Measurements from ENCODE around the gene REEP6.
"Not testable (repeated sequence)": the region's sequence is repeated elsewhere in the genome, so short reads cannot be mapped to it uniquely, and the experiment has no call there.

Gene REEP6

DNA sequence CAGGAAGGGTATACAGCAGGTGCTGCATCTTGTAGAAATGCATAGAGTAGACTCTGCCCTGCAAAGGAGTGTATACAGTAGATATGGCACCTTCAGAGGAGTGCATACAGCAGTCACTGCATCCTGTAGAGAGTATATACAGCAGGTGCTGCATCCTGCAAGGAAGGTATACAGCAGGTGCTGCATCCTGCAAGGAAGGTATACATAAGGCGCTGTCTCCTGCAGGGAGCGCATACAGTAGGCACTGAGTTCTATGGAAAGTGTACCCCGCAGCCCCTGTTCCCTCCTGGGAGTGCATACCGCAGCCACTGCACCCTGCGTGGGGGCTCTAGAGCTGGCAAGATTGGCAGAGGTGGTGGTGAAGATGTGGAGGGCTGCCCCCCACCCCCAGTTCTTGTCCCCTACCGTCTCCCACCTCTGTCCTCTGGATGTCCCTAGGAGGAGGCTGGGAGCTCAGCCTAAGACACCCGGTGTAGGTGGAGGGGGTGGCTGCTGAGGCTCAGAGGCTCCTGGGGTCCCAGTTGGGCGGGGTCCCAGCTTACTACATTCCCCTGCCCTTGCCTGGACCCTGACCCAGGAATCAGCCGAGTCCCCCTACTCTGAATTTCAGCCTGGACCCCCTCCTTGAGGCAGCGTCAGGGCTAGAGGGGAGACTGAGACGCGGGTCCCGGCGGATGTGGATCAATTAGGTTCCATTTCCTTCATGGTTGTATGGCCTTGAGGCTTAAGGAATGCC is 24.2 kb downstream of the REEP6 start:
- DNase-seq (ENCODE audit: low spot score) = no peak
- TF ChIP-seq CTCF (IDR thresholded peaks at IDR 0.05; ENCODE audit: extremely low read depth, missing control alignments) = no peak

GRCh38 chr19:1516395-1516753 is 25.4 kb downstream of the REEP6 start:
- no peak for TF ChIP-seq CTCF (IDR thresholded peaks at IDR 0.05; ENCODE audit: extremely low read depth, missing control alignments)
- DNase-seq (ENCODE audit: low spot score) = no peak

GRCh38 chr19:1518471-1518870 is 27.5 kb downstream of the REEP6 start:
- no peak for DNase-seq (ENCODE audit: low spot score)
- TF ChIP-seq CTCF (IDR thresholded peaks at IDR 0.05; ENCODE audit: extremely low read depth, missing control alignments) = no peak

DNA sequence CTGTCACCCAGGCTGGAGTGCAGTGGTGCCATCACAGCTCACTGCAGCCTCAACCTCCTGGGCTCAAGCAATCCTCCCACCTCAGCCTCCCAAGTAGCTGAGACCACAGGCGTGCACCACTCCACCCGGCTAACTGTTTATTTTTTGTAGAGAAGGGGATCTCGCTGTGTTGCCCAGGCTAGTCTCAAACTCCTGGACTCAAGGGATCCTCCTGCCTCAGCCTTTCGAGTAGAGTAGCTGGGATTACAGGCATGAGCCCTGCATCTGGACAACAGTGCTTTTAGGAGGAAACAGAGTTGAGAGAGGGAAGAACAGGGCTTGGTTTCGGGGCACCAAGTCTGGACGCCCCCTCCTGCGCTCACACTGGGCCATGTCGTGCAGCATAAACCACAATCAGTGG is 28.8 kb downstream of the REEP6 start:
- not testable (repeated sequence) for DNase-seq (ENCODE audit: low spot score)

DNA sequence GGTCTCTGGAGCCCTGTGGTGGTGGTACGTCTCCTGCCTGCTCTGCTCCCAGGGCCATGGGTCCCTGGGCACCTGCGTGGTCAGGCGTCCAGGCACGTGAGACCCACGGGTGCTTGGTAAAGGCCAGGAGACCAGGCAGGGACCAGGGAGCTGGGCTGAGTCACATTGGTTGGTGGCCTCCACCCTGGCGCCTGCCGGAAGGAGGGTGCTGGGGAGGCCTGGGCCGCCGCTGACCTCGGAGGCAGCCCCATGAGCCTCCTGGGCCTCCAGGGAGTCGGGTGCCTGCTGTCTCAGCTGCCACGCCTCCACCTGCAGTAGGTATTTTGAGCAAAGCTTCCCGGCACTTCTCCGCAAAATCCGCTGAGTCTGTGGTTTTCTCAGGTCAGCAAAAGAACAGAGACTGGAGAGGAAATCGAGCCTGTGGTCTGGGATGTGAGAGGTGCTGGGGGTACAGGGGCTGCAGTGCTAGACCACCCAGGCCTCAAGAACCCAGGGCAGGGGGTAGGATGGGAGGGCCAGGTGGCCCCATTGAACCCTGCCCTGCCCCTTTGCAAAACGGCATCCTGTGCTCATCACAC is 29.3 kb downstream of the REEP6 start:
- DNase-seq (ENCODE audit: low spot score) = no peak
- no peak for TF ChIP-seq CTCF (IDR thresholded peaks at IDR 0.05; ENCODE audit: extremely low read depth, missing control alignments)

- TF ChIP-seq CTCF (IDR thresholded peaks at IDR 0.05; ENCODE audit: extremely low read depth, missing control alignments) = no peak
- no peak for DNase-seq (ENCODE audit: low spot score)
These were observed 30.7 kb downstream of the REEP6 start for GRCh38 chr19:1521636-1522035.

DNA sequence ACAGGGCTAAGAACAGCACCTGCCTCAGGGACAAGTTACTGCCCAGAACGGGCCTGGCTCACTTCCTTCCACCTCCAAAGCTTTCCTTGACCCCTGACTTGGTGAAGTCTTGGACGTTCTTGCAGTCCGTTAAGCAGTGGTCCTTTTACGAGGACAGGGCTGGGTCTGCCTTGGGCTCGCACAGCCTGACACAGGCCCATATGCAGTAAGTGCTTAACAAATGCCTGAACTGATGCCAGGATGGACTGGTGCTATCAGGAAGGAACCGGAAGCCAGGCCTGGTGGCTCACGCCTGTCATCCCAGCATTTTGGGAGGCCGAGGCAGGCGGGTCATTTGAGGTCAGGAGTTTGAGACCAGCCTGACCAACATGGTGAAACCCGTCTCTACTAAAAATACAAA is 31.1 kb downstream of the REEP6 start:
- no peak for DNase-seq (ENCODE audit: low spot score)
- no peak for TF ChIP-seq CTCF (IDR thresholded peaks at IDR 0.05; ENCODE audit: extremely low read depth, missing control alignments)

DNA sequence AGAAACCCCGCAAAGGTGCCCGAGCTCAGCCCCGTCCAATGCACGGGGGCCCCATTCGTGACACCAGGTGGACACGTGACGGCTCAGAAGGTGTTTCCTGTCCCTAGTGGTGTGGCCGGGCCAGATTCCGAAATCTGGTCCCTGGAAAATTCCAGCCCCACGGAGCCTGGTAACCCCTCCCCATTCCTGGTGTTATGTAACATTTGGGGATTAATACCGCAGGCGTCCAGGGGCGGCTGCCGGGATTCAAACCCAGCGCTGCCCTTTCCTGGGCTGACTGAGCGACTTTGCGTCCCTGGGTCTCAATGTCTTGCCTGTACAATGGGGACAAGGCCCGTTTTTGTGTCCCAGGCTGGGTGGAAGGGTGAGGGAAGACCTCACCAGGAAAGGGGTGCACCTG is 31.9 kb downstream of the REEP6 start:
- TF ChIP-seq CTCF (IDR thresholded peaks at IDR 0.05; ENCODE audit: extremely low read depth, missing control alignments) = no peak
- no peak for DNase-seq (ENCODE audit: low spot score)

All from GM20000 (cell line).